D721Med (cell line): ENCODE data around the gene SLC26A2.

ENCODE experiments used
- DNase-seq: peaks from one replicate; pipeline ENCODE4 v3.0.0; 2011; ENCODE audit warnings: low spot score; ENCODE audit not compliant: insufficient read length
- FAIRE-seq: peaks from 2 replicates; lab custom pipeline; 2011; peaks lifted over from hg19 to GRCh38; lab: Jason Lieb, UNC
- CTCF ChIP-seq: IDR thresholded peaks from 2 replicates; pipeline ENCODE4 v1.5.1; 2012; ENCODE audit warnings: mild to moderate bottlenecking, control low read depth; ENCODE audit not compliant: insufficient read depth; ENCODE audit errors: missing control alignments

Gene SLC26A2

DNA sequence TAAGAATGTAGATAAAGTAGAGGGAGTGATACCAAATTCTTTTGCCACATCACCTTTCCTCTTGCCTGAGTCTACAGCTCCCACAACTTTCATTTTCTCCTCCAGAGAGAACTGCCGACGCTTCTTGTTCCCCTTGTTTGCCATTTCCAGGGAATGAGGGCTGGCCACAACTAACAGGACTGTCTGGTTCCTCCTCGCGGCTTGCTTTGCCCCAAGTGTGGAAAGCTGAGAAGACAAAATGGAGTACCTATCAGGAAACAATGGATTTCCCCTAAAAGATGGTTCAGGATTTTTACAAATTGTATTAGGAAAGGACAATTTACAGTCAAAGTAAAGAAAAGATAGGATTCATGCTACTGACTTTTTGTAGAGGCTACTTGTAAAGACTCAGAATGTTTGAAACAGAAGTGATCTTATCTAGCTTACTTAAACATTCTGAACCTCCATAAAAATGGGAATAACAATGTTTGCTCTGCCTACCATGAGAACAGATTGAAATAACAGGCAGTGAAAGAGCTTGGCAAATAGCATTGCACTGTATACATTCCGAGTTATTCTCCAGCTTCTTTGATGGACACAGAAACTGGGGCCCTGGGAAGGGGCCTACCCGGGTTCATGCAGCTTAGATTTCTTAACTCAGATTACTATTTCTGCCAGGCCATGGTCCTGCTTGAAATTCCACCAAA is 35.8 kb downstream of the SLC26A2 start:
- no peak for DNase-seq
- no peak for TF ChIP-seq CTCF
- no peak for FAIRE-seq

DNA sequence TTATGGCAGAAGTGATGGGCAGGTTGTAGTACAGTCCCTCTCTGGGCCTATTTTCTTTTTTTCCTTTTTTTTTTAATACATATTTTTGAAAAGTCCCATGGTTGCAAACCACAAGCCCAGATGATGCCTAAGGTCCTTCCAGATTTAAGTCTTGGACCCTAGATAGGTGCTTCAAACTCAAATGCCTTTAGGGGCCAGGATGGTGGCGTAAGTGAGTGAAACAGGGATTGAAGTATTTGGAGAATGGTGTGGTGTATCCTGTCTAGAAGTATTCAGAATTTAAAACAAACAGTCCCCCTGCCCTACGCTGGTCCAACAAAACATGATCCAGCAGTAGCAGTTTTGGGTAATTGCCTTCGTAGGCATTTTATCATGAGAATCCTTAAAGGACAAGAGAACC is 37.7 kb downstream of the SLC26A2 start:
- FAIRE-seq (no peak), DNase-seq (no peak)
- TF ChIP-seq CTCF: no peak

DNA sequence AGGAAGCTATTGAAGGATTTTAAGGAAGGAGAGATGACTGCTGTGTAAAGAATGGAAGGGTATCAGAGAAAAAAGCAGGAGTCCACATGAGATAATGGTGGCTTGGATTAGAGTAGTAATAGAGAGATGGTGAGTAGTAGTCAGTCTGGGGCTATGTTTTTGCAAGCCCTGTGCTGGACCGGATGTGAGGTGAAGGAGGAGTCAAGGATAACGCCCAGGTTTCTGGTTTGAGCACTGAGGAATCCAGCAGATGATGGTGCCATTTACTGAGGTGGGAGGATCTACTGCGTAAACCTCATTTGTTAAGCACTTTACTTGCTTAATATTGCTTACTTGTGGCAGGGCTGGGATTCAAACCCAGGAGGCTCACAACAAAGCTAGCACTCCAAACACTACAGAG is 38.8 kb downstream of the SLC26A2 start:
- FAIRE-seq (no peak), DNase-seq (no peak)
- no peak for TF ChIP-seq CTCF

GRCh38 chr5:149999866-150000255 is 39.3 kb downstream of the SLC26A2 start:
- FAIRE-seq (no peak), DNase-seq (no peak)
- TF ChIP-seq CTCF: no peak

DNA sequence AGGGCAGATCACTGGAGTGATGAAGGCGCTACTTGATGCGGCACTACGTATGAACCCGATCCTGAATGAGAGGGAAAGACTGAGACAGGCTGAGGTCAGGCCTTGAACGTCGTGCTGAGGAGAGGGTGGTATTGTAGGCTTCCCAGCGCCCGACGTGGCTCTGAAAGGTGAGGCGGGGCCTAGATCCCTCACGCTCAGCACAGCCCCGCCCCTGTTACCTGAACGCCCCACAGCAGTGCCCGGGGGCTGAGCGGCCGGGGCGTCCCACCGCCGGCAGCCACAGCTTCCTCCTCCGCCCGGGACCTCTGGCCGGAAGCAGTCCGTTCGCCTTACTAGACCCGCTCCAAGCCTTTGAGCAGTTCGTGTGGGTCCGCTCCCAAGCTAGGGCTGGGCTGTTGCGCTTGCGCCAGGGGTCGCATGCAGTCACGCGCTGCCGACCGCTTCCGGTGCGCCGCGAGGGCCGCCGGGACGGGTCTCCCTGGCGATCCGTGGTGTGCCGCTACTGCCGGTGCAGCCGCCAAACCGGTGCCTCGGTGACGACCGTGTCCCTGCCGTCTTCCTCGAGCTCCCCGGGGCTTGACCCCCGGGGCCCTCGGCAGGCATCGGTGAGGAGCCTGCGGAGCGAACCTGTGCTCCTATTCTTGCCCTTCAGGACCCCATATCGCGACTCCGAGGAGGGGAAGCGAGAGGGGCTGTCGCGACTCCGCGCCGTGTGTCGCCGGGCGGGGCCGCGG is 39.9 kb downstream of the SLC26A2 start, which contains the start of the genes HMGXB3 and TIGD6:
Gene HMGXB3, plus strand, starts transcription at position 484 of the 734 bp plus-strand sequence. CDS start 4,114 bp downstream, outside the sequence.
Gene TIGD6, minus strand, starts transcription at position 399 of the 734 bp plus-strand sequence. CDS start 4,306 bp downstream, outside the sequence.
- DNase-seq: peak; percentile 83
- no peak for FAIRE-seq
- no peak for TF ChIP-seq CTCF

GRCh38 chr5:150000990-150001659 is 40.6 kb downstream of the SLC26A2 start:
- DNase-seq (no peak), FAIRE-seq (no peak)
- TF ChIP-seq CTCF: no peak
